ENCODE results near the gene UPK3A. TPM values are rescaled to one million over a fixed set of nuclear protein-coding genes. Genes with fewer than 3 reads are reported as not detected.
A peak's percentile ranks its signal among the peaks of the same experiment; 100 is the strongest.

The UPK3A gene
- total RNA-seq, 4 donors from 2014 or later: not detected

- Histone ChIP-seq H3K9me3 (no peaks in the 10 kb centered on the region), H3K27ac (no peak overlapping the region), H3K4me3 (no peak overlapping the region), H3K4me1 (peaks cover 0 to 11% of the 10 kb centered on the region in 2 donors), H3K27me3 (no peaks in the 10 kb centered on the region), H3K36me3 (no peaks in the 10 kb centered on the region)
- no peak for DNase-seq
- intact Hi-C loops (cut with DNase I; ENCODE audit: low total_unique reads): no loop called here
- no peak for TF ChIP-seq POLR2A (IDR thresholded peaks at IDR 0.05)
- TF ChIP-seq CTCF (IDR thresholded peaks at IDR 0.05): no peak
These were observed 29.4 kb downstream of the UPK3A start for GRCh38 chr22:45314054-45314721.

DNA sequence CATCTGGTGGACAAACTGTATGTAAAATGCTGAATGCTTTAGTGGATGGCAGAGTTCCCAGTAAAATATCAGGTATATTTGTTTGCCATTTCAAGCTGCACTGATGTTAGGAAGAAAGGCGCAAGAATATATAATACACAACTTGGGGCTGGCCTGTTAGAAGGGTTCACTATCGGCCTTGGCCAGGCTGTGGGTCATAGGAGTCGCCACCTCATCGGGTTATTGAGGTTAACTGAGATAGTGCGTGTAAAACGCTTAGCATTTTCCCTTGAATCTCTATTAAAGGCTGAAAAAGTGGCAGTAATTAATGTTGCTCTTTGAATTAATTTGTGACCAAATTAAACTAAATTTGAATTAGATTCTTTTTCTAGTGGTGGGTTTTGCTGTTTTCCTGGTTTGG is 30.0 kb downstream of the UPK3A start:
- TF ChIP-seq POLR2A (IDR thresholded peaks at IDR 0.05) (no peak), CTCF (IDR thresholded peaks at IDR 0.05) (no peak)
- Histone ChIP-seq H3K27ac (no peak overlapping the region), H3K4me1 (peaks cover 0 to 11% of the 10 kb centered on the region in 2 donors), H3K4me3 (no peak overlapping the region), H3K36me3 (no peaks in the 10 kb centered on the region), H3K9me3 (no peaks in the 10 kb centered on the region), H3K27me3 (no peaks in the 10 kb centered on the region)
- intact Hi-C loops (cut with DNase I; ENCODE audit: low total_unique reads): no loop called here
- DNase-seq: no peak

- Histone ChIP-seq H3K4me1 (no peaks in the 10 kb centered on the region), H3K9me3 (no peaks in the 10 kb centered on the region), H3K36me3 (no peaks in the 10 kb centered on the region), H3K27me3 (no peaks in the 10 kb centered on the region), H3K27ac (peak overlapping the region; percentile 82 to 86), H3K4me3 (no peak overlapping the region)
- no peak for TF ChIP-seq CTCF (IDR thresholded peaks at IDR 0.05)
- TF ChIP-seq POLR2A (IDR thresholded peaks at IDR 0.05): no peak
- intact Hi-C loops (cut with DNase I; ENCODE audit: low total_unique reads): no loop called here
- DNase-seq: no peak
These were observed 32.2 kb downstream of the UPK3A start for GRCh38 chr22:45316796-45317526.

GRCh38 chr22:45317551-45318167 is 32.9 kb downstream of the UPK3A start:
- H3K4me3 ChIP-seq: no peak overlapping the region
- no peaks in the 10 kb centered on the region for H3K27me3 ChIP-seq
- intact Hi-C loops (cut with DNase I; ENCODE audit: low total_unique reads): no loop called here
- peak; percentile 37 to 47 for DNase-seq
- H3K4me1 ChIP-seq: no peaks in the 10 kb centered on the region
- H3K36me3 ChIP-seq: no peaks in the 10 kb centered on the region
- peak overlapping the region; percentile 82 to 86 for H3K27ac ChIP-seq
- H3K9me3 ChIP-seq: no peaks in the 10 kb centered on the region
- TF ChIP-seq CTCF (IDR thresholded peaks at IDR 0.05) (peak in 3 of 4 experiments; percentile 21 to 48 (median 36)), POLR2A (IDR thresholded peaks at IDR 0.05) (no peak)

- Histone ChIP-seq H3K9me3 (no peaks in the 10 kb centered on the region), H3K4me1 (no peaks in the 10 kb centered on the region), H3K4me3 (no peak overlapping the region), H3K27ac (peak overlapping the region; percentile 82 to 86), H3K27me3 (no peaks in the 10 kb centered on the region), H3K36me3 (no peaks in the 10 kb centered on the region)
- TF ChIP-seq CTCF (IDR thresholded peaks at IDR 0.05): no peak
- TF ChIP-seq POLR2A (IDR thresholded peaks at IDR 0.05): no peak
- intact Hi-C loops (cut with DNase I; ENCODE audit: low total_unique reads): no loop called here
- peak; percentile 90 to 93 for DNase-seq
These were observed 33.4 kb downstream of the UPK3A start for GRCh38 chr22:45318168-45318557.
